HepG2 (cell line): ENCODE results near the gene PRM2. TPM values are rescaled to one million over a fixed set of nuclear protein-coding genes. Genes with fewer than 3 reads are reported as not detected.

Source experiments
- ATAC-seq: fragments of 200-7000 bp; cut with Tn5 transposase; 3 replicates; pipeline ENCODE4 v1.9.1; 2020; ENCODE audit warnings: mild to moderate bottlenecking, moderate library complexity
- BruUV-seq: library from RNA; stranded (reverse); fragments of 400-500 nt; replicated peaks from 2 replicates; lab custom pipeline; 2021; lab: Mats Ljungman, UMichigan
- CTCF ChIA-PET: fragments of 300-600 bp; formaldehyde crosslinking; extraction: SDS; loops from one replicate; lab custom pipeline; 2021; ENCODE audit warnings: low total read pairs, inconsistent platforms, low intra/inter-chr PET ratio; lab: Yijun Ruan, JAX
- POLR2A ChIA-PET: fragments of 350-600 bp; sonication (Branson Sonifier 250); formaldehyde crosslinking; loops from one replicate; lab custom pipeline; 2020; ENCODE audit warnings: antibody characterized with exemption, inconsistent platforms; lab: Yijun Ruan, JAX
- DNase-seq: peaks from one replicate; pipeline ENCODE4 v3.0.0-alpha.2; 2015; ENCODE audit warnings: low spot score
- FAIRE-seq: peaks from 3 replicates; lab custom pipeline; 2011; peaks lifted over from hg19 to GRCh38; lab: Jason Lieb, UNC
- H2AFZ ChIP-seq: one replicate; pipeline ENCODE4 v1.6.1; 2011; ENCODE audit warnings: low read length, inconsistent platforms
- H3K27ac ChIP-seq: fragments of 300-600 bp; 3 replicates; pipeline ENCODE4 v1.8.0; 2011; ENCODE audit warnings: mixed run types, mild to moderate bottlenecking, mixed read lengths, low read length, inconsistent platforms; ENCODE audit not compliant: insufficient read depth; ENCODE audit errors: extremely low read length
- H3K27me3 ChIP-seq, 2 experiments: fragments of 200-600 bp in 1 of 2; 2 replicates in 1 of 2; 3 replicates in 1 of 2; pipeline versions ENCODE4 v1.6.0 to v1.8.0; 2011; ENCODE audit warnings: low read length in 2 of 2, mild to moderate bottlenecking in 2 of 2, moderate library complexity in 2 of 2, inconsistent platforms in 1 of 2; ENCODE audit not compliant: insufficient read depth in 2 of 2, control insufficient read depth in 1 of 2
- H3K36me3 ChIP-seq, 2 experiments: fragments of 200-600 bp in 1 of 2; replicated peaks in 1 of 2; 2 replicates in 1 of 2; 3 replicates in 1 of 2; pipeline versions ENCODE4 v1.5.1 to v1.8.0; 2011; ENCODE audit warnings: low read length in 2 of 2, inconsistent platforms in 1 of 2; ENCODE audit not compliant: insufficient read depth in 2 of 2, control insufficient read depth in 1 of 2
- H3K4me1 ChIP-seq: 2 replicates; pipeline ENCODE4 v1.5.1; 2012; ENCODE audit warnings: low read length, inconsistent platforms; ENCODE audit not compliant: insufficient read depth
- H3K4me2 ChIP-seq: 2 replicates; pipeline ENCODE4 v1.6.0; 2011; ENCODE audit warnings: low read depth, low read length, inconsistent platforms
- H3K4me3 ChIP-seq, 3 experiments: fragments of 200-600 bp in 1 of 3; sonication (generic), shearing (Covaris generic) in 1 of 3; replicated peaks in 1 of 3; 2 replicates each; pipeline ENCODE4 v1.5.1; 2011 to 2016; ENCODE audit warnings: low read length in 3 of 3, inconsistent platforms in 2 of 3, low read depth in 2 of 3, mild to moderate bottlenecking in 2 of 3, control low read depth in 1 of 3, mixed read lengths in 1 of 3; ENCODE audit not compliant: insufficient read depth in 1 of 3
- H3K79me2 ChIP-seq: one replicate; pipeline ENCODE4 v1.6.1; 2011; ENCODE audit warnings: low read length, inconsistent platforms; ENCODE audit not compliant: insufficient read depth
- H3K9ac ChIP-seq: 2 replicates; pipeline ENCODE4 v1.6.0; 2011; ENCODE audit warnings: mild to moderate bottlenecking, low read depth, low read length, inconsistent platforms; ENCODE audit not compliant: insufficient read depth
- H3K9me3 ChIP-seq: 2 replicates; pipeline ENCODE4 v1.5.1; 2012; ENCODE audit warnings: mild to moderate bottlenecking, low read length
- H4K20me1 ChIP-seq: 2 replicates; pipeline ENCODE4 v1.6.0; 2011; ENCODE audit warnings: inconsistent platforms, mild to moderate bottlenecking, low read length, moderate library complexity; ENCODE audit not compliant: insufficient read depth
- ARID2 ChIP-seq: sonication (generic); formaldehyde crosslinking; IDR thresholded peaks from 2 replicates; pipeline ENCODE4 v1.8.1; 2022; ENCODE audit warnings: mild to moderate bottlenecking, missing genetic modification reagents, borderline replicate concordance
- PAF1 ChIP-seq: IDR thresholded peaks from 2 replicates; pipeline ENCODE4 v1.6.1; 2016; ENCODE audit warnings: missing genetic modification reagents, missing compliant biosample characterization
- PRDM15 ChIP-seq: sonication (generic); formaldehyde crosslinking; IDR thresholded peaks from 2 replicates; pipeline ENCODE4 v1.4.0; 2020; ENCODE audit warnings: missing genetic modification reagents
- SNRNP70 ChIP-seq: fragments of 200-400 bp; formaldehyde crosslinking; IDR thresholded peaks from 2 replicates; pipeline ENCODE4 v1.6.1; 2017; ENCODE audit warnings: mild to moderate bottlenecking, low read depth, low read length, moderate library complexity
- SRSF1 ChIP-seq: fragments of 200-400 bp; formaldehyde crosslinking; optimal IDR thresholded peaks from 2 replicates; pipeline ENCODE3; 2017; ENCODE audit warnings: mild to moderate bottlenecking, low read depth, low read length, moderate library complexity
- TEAD3 ChIP-seq: optimal IDR thresholded peaks from 2 replicates; pipeline ENCODE3; 2016; ENCODE audit warnings: borderline replicate concordance
- ZBTB33 ChIP-seq: sonication (generic); formaldehyde crosslinking; IDR thresholded peaks from 2 replicates; pipeline ENCODE4 v1.4.0; 2020; ENCODE audit warnings: missing genetic modification reagents
- ZBTB38 ChIP-seq: sonication (generic); formaldehyde crosslinking; IDR thresholded peaks from 2 replicates; pipeline ENCODE4 v1.5.1; 2020; ENCODE audit warnings: mild to moderate bottlenecking, missing genetic modification reagents
- ZC3H13 ChIP-seq: sonication (generic); formaldehyde crosslinking; IDR thresholded peaks from 2 replicates; pipeline ENCODE4 v1.8.1; 2023; ENCODE audit warnings: mild to moderate bottlenecking, missing genetic modification reagents, moderate library complexity
- ZFP36L1 ChIP-seq: sonication (generic); formaldehyde crosslinking; IDR thresholded peaks from 2 replicates; pipeline ENCODE4 v1.8.0; 2022; ENCODE audit warnings: mild to moderate bottlenecking, missing genetic modification reagents, moderate library complexity
- ZMYM3 ChIP-seq: sonication (generic); formaldehyde crosslinking; IDR thresholded peaks from 2 replicates; pipeline ENCODE4 v1.5.1; 2020; ENCODE audit warnings: mild to moderate bottlenecking, missing genetic modification reagents
- ZNF143 ChIP-seq: sonication (generic); formaldehyde crosslinking; IDR thresholded peaks from 2 replicates; pipeline ENCODE4 v1.4.0; 2020; ENCODE audit warnings: missing genetic modification reagents
- ZNF768 ChIP-seq: sonication (generic); formaldehyde crosslinking; IDR thresholded peaks from 2 replicates; pipeline ENCODE4 v1.4.0; 2020; ENCODE audit warnings: missing genetic modification reagents
- WGBS: methylation state at CpG from one replicate; pipeline ENCODE4 v1.1.6; 2017; ENCODE audit warnings: low lambda C conversion rate; 5-methylcytosine and 5-hydroxymethylcytosine counted together
- in situ Hi-C: cut with HindIII; loops from 2 replicates; pipeline ENCODE4 v1.10.0; 2017; ENCODE audit warnings: low pct_unique_long_range_greater_than_20kb; ENCODE audit not compliant: extremely low pct_ligation_motif_present
- intact Hi-C: fragments of 100-400 bp; cut with micrococcal nuclease; formaldehyde crosslinking; loops from one replicate; pipeline ENCODE4 v1.10.0; 2022; ENCODE audit not compliant: unreplicated experiment
- polyA plus RNA-seq, 8 experiments: library from polyadenylated mRNA; depleted of rRNA in 3 of 8; stranded (reverse) in 7 of 8; unstranded in 1 of 8; fragments of >200 nt; fragmentation: Illumina TruSeq in 4 of 8; extraction: Trizol in 4 of 8; gene quantifications; 2 replicates each; pipeline versions ENCODE4 v1.2.1 to v1.2.3, GENCODE V29; 2011 to 2016; ENCODE audit warnings: low read depth in 4 of 8, missing spikeins in 1 of 8, mixed read lengths in 1 of 8; ENCODE audit not compliant: insufficient read depth in 1 of 8
- total RNA-seq, 5 experiments: library from RNA; depleted of rRNA; stranded (reverse); fragments of >200 nt; fragmentation: Illumina TruSeq; extraction: Trizol; gene quantifications; 2 replicates each; pipeline ENCODE4 v1.2.3, GENCODE V29; 2016; ENCODE audit warnings: low read depth in 1 of 5

PRM2 gene
- total and polyA plus RNA-seq, 2 of the 13 experiments (the other 11 are each of a cell fraction or from before 2014, with no cell fraction given) = 0.54 TPM; not detected in 1

GRCh38 chr16:11316331-11317015 lies 40.2 kb upstream of the PRM2 start:
- Histone ChIP-seq H3K9ac (no peak overlapping the region), H3K27ac (no peak overlapping the region), H3K4me2 (no peak overlapping the region), H3K9me3 (no peaks in the 10 kb centered on the region), H3K79me2 (no peaks in the 10 kb centered on the region), H3K36me3 (no peaks in the 10 kb centered on the region), H3K27me3 (no peaks in the 10 kb centered on the region), H3K4me1 (peaks cover 49% of the 10 kb centered on the region), H4K20me1 (no peaks in the 10 kb centered on the region), H2AFZ (no peak overlapping the region), H3K4me3 (no peak overlapping the region)
- intact Hi-C loops (no loop called here), in situ Hi-C loops (no loop called here)
- BruUV-seq = no TSS peak
- ChIA-PET POLR2A (interaction anchor here (1.4 kb wide), 1 partner anchor 61 kb away, joined by 4 read pairs; the partner anchor contains the start of gene SOCS1), CTCF (no interaction called here)
- ATAC-seq (no peak), FAIRE-seq (no peak), DNase-seq (no peak)
- 95% methylated on average over 23 of the region's 23 CpGs for WGBS
- 0 out of 2 replicates have a peak, but pooled peaks have one; percentile 29 for TF ChIP-seq ZMYM3
- TF ChIP-seq ZC3H13 (CRISPR knock-in tag) = no peak
- peak; percentile 33; the same call in 1 of the 2 replicates for TF ChIP-seq ZNF768 (CRISPR knock-in tag)

- CTCF ChIA-PET = no interaction called here
- H3K27ac ChIP-seq = no peak overlapping the region
- no peaks in the 10 kb centered on the region for H3K36me3 ChIP-seq
- H2AFZ ChIP-seq = no peak overlapping the region
- no peak overlapping the region for H3K4me3 ChIP-seq
- ATAC-seq (no peak), DNase-seq (no peak), FAIRE-seq (no peak)
- H4K20me1 ChIP-seq = no peaks in the 10 kb centered on the region
- 88% methylated on average over 13 of the region's 13 CpGs for WGBS
- H3K9me3 ChIP-seq = no peaks in the 10 kb centered on the region
- H3K4me1 ChIP-seq = peaks cover 59% of the 10 kb centered on the region
- no peaks in the 10 kb centered on the region for H3K79me2 ChIP-seq
- intact Hi-C loops = no loop called here
- no peak overlapping the region for H3K9ac ChIP-seq
- POLR2A ChIA-PET = no interaction called here
- no peaks in the 10 kb centered on the region for H3K27me3 ChIP-seq
- TF ChIP-seq TEAD3 (CRISPR knock-in tag) (peak; percentile 17), ZBTB33 (peak; percentile 86), ZNF143 (CRISPR knock-in tag) (no peak), ZFP36L1 (no peak), ZBTB38 (0 out of 2 replicates have a peak, but pooled peaks have one; percentile 27), SNRNP70 (no peak), SRSF1 (no peak), PAF1 (no peak), ARID2 (CRISPR knock-in tag) (no peak), PRDM15 (CRISPR knock-in tag) (no peak)
- no peak overlapping the region for H3K4me2 ChIP-seq
- BruUV-seq = no TSS peak
- in situ Hi-C loops = no loop called here
Measured at GRCh38 chr16:11315510-11315909, 39.2 kb upstream of the PRM2 start.
